Left cardiac atrium (tissue), 4 donors: ENCODE results near the gene ZBTB40. TPM values are rescaled to one million over a fixed set of nuclear protein-coding genes. Genes with fewer than 3 reads are reported as not detected.
A peak's percentile ranks its signal among the peaks of the same experiment; 100 is the strongest.

Experiments
- ATAC-seq, 2 donors: fragments of 200-7000 bp; cut with Tn5 transposase; one replicate each; pipeline ENCODE4 v1.9.1; 2020; ENCODE audit warnings: mild to moderate bottlenecking in 2 of 2, moderate library complexity in 2 of 2
- DNase-seq: peaks from one replicate; pipeline ENCODE4 v3.0.0-alpha.2; 2020
- intact Hi-C, 2 donors: fragments of 100-400 bp; cut with DNase I; formaldehyde crosslinking; loops; one replicate each; pipeline versions ENCODE4 v1.14.1 to v1.15.1; 2022 to 2023
- total RNA-seq, 2 donors: library from RNA; stranded (reverse); fragmentation: NEBNext Ultra II Directional; extraction: Animal tissue kit (Norgen Biotek cat#: 25700); gene quantifications; one replicate each; pipeline ENCODE4 v1.2.1, GENCODE V29; 2021
- donor health status: DM: no; HTN: yes; CAD: no.
- donor health status: DM: no; HTN: yes; CAD: no; lungs with severe emphysema.
- donor health status: DM: yes; HTN: yes; CAD: no.
- donor health status: Dilated cardiomyopathy.

Gene ZBTB40
- total RNA-seq, 2 donors from 2014 or later: 11.1 to 13.5 TPM

DNA sequence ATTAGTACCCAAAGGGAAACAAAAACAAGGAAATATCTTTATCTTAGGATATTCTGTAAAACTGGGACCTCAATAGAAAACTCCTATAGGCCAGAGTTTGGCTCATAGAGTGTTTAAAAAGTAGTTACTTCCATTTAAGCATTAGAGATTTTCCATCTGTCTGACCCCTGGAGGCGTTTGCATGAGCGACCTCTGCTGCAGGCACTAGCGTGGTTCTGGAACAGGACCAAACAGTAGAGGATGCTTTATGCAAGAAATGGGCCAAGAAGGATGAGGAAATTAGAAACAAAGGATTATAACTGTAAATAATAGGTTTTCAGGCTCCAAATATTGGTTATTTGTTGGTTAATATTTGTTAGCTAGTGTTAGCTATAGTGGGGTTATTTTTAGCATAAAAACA is 5.7 kb downstream of the ZBTB40 start:
- ATAC-seq (no peak), DNase-seq (no peak)
- intact Hi-C loops: no loop called here

DNA sequence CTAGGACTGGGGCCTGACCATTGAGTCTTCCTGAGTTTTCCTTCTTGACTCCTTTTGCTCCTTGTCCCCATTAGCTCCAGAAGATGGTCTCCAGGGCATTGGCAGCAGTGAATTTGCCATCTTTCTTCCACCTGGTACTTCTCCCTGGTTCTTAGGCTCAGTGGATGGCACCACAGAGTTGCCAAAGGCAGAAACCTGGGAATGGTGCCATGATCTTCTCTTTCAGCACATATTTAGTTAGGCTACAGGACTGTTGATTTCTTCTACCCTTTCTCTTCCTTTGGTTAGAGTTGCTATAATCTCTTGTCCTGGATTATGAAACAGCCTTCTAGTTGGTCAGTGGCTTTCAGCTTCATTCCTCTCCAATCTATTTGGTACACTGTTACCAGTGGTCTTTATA is 6.2 kb downstream of the ZBTB40 start:
- ATAC-seq: no peak
- DNase-seq: no peak
- intact Hi-C loops: no loop called here

DNA sequence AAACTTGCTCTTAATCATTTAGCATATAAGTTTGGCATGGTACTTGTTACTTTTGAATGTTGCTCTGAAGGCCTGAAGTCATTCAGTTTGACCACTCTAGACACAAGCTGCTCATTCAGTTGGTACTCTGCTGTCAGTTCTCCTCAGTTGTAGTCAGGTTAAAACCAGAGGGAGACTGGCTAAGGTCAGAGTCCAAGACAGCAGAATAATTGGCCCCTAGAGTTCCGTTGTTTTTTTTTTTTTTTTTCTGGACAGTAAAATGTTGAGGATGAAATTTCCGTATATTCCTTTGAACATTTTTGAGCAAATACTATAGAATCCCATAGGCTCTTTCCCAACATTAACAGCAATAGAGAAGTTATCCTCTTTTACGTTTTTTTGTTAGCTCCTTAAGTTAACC is 9.4 kb downstream of the ZBTB40 start:
- DNase-seq: no peak
- intact Hi-C loops: no loop called here
- ATAC-seq: no peak

DNA sequence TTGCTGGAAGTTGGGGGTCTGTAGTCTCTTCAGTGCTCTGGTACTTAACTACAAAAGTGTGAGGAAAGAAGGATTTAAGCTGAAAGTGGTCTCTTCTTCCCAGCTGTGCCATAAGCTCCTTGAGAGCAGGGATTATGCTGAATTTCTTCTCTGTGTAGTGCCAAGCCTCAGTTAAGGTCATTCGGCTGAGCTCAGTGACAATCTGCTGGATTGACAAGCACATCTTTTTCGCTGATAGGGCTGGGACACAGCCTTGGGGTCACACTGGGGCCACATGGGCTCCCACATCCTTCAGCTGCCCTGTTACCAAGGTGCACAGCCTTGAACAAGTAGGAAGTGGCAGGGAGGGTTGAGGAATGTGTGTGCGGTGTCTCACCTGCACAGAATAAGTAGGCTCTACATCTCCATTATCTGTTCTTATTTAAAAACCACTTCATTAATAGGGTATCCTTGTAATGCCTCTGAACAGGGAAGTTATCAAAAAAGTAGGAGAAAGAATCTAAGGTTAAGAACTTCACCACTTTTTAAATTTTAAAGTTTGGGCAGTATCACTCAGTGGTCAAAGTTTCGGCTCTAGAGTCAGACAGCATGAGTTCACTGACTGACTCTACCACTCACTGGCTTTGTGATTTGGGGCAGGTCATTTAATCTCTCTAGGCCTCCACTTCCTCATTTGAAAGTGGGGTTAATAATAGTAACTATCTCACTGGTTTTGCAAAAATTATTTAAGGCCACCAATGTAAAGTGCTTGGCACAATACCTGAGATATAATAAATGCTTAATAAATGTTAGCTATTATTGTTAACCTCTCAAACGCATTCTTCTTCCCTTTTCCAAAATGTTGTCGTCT is 10.3 kb downstream of the ZBTB40 start:
- ATAC-seq (no peak), DNase-seq (no peak)
- intact Hi-C loops: no loop called here

DNA sequence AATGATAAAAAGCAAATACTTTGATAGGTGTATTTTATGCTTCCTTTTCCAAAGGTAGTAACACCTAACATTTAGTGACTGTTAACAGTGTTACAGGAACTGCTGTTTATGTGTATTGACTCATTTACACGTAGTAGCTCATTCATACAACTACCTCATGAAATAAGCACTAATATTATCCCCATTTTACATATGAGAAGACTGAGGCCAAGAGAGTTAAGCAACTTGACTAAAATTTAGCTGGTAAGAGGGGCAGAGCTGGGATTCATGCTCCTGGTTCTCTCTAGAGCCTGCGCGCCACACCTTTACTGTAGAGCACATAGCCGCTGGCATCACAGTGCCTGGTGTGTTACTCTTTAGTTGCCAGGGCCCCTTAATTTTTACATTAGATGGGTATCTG is 11.3 kb downstream of the ZBTB40 start:
- DNase-seq: no peak
- intact Hi-C loops: no loop called here
- ATAC-seq: no peak

DNA sequence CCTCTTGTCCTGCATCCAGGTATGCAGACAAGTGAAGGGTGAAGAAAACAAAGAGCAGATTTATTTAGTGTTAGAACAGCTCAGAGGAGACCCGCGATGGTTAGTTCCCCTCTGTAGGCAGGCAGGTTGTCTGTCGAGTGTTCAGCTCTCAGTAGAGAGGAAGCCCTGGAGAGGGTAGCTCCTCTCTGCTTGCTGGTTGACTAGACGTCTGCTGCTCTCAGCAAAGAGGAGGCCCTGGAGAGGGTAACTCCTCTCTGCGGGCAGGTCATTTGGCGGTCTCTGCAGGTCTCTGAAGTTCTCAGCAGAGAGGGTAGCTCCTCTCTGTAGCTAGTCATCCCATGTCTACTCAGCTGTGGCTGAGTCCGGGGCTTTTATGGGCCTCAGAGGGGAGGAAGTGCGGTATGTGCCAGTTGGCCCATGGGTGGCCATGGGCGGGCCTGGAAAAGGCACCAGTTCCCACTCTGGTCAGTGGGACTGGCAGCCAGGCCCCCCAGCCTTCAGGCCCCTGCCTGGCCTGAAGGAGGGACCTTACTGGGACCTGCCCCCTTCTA is 13.4 kb downstream of the ZBTB40 start:
- DNase-seq: no peak
- intact Hi-C loops: no loop called here
- ATAC-seq: no peak

DNA sequence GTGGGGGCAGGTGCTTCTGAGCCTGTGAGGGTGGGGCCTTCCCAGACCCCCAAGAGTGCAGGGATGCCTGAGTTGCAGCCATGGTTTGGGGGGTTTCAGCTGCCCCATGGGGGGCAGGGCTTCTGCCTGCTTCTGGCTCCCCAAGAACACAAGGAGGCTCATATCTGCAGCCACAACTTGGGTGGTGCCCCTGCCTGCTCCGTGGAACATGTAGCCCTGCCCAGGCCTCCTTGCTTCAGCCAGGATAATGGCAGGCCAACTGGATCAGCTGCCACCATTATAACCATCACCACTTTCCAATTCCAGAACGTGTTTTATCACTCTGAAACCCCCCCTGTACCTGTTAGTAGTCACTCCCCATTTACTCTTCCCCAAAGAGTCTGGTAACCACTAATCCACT is 14.0 kb downstream of the ZBTB40 start:
- no peak for ATAC-seq

DNA sequence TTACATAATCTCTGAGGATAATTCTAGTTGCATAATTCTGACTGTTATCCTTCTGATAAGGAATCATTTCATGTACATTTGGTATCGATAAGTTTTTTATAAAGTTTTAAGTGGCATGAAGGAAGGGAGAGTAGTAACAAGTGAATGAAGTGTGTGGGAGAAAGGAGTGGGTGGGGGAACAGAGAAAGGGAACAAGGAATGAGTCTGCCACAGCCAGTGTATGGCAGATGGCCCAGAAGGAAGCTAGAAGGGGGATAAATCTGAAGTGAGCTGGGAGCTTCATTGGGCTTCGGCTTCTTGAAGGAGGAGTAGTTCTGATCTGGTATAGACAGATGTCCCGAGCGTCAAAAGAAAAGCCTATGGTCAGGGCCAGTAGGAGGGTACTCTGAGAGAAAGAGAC is 18.6 kb downstream of the ZBTB40 start:
- intact Hi-C loops: no loop called here
- ATAC-seq: no peak
- DNase-seq: no peak

More for the DNA sequence above, 14.0 kb downstream of the ZBTB40 start:
- intact Hi-C loops: no loop called here
- no peak for DNase-seq

DNA sequence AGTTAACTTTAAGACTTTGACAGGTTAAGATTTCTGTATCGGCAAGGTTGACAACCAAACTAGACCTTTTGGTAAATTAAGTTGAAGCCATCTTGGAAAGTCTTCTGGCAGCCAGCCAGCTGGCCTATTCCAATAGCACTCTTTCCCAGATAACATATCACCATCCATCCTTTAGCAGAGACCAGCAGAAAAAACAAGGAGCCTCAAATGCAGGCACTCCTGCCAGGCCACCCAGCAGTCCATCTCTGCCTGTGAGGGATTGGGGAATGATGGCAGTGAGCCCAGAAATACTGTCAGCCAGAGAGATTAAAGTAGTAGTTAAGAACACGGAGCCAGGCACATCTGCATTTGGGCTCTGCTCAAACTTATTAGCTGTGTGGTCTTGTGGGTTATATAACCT is 19.4 kb downstream of the ZBTB40 start:
- ATAC-seq (peak; percentile 71 to 84), DNase-seq (peak; percentile 54)
- intact Hi-C loops: no loop called here

DNA sequence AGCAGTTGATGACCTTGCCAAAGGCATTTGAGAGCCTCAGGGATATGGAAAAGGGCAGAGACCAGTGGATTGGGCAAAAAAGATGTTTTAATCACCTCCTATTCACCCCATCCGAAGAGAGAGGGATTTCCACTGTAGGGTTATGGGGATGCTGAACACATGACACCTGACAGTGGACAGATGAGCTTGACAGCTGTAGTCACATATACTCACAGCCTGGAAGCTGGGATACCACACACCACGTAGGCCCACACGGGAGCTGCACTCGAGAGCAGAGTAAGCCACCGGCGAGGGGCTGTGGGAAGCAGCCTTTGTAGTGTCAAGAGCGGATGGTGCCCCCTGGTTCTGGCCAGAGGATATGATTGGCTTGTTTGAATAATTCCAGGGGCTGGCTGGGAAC is 20.0 kb downstream of the ZBTB40 start:
- intact Hi-C loops: no loop called here
- ATAC-seq: peak; percentile 21 to 22
- no peak for DNase-seq

DNA sequence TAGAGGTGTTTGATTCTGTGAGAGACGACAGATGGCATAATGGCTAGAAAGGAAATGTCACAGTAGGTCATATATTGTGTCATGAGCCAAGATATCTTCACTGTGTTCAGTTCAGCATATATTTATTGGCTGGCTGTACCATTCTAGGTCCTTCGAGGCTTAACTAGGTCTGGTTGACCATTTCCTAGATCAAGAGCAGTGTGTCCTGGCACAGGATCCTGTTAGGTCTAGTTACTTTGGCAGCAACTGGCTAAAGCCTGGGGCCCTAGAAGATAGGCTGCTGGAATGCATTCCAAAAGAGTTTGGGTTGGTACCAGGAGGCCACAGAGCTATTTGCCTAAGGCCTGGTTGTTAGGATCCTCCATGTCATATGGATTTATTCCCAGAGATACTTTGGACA is 20.9 kb downstream of the ZBTB40 start:
- intact Hi-C loops: no loop called here
- DNase-seq: no peak
- ATAC-seq: peak in 1 of 2 donors; percentile 51

DNA sequence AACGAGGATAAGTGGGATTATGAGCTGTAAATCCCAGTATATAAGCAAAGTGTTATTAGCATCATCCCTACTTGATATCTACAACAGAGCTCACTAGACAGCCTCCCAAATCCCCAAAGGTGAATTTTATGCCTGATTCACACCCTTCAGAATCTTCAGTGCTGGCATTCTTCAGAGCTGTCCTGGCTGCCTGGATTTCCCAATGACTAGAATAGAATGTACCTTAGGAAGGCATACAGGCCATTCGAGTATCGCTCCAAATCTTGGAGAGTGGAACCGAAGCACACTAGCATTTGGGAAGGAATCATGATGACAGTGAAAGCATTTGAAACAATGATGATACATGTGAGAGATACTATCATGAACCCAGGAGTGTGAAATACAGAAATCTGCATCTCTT is 22.3 kb downstream of the ZBTB40 start:
- intact Hi-C loops: no loop called here
- DNase-seq (no peak), ATAC-seq (no peak)

DNA sequence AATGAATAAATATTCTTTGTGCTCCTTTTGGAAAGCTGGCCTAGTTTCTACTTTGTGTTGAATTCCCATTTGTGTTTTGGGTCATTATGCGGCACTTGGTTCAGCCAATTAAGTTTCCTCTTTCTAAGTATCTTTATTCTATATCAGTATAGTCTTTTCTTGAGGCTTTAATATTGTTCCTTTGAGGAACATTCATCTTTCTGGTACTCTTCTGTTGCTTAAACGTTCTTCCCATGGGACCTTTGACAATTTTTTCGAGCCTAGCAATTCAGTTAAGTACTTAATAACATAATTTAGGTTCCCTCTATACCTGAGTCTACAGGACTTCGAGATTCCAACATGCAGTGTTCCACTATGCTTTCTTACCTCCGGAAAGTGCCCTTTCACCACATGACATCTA is 24.9 kb downstream of the ZBTB40 start:
- intact Hi-C loops: no loop called here
- no peak for ATAC-seq
- DNase-seq: no peak

DNA sequence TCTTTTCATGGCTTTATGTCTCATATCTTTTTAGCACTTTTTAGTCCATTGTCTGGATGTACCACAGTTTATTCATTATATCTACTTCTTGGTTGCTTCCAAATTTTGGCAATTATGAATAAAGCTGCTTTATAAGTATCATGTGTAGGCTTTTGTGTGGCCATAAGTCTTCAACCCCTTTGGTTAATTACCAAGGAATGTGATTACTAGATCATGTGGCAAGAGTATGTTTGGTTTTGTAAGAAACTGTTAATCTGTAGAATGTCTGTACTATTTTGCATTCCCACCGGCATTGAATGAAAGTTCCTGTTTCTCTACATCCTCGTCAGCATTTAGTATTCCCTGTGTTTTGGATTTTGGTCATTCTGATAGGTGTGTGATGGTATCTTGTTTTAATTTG is 31.5 kb downstream of the ZBTB40 start:
- DNase-seq: no peak
- ATAC-seq: no peak
- intact Hi-C loops: no loop called here

DNA sequence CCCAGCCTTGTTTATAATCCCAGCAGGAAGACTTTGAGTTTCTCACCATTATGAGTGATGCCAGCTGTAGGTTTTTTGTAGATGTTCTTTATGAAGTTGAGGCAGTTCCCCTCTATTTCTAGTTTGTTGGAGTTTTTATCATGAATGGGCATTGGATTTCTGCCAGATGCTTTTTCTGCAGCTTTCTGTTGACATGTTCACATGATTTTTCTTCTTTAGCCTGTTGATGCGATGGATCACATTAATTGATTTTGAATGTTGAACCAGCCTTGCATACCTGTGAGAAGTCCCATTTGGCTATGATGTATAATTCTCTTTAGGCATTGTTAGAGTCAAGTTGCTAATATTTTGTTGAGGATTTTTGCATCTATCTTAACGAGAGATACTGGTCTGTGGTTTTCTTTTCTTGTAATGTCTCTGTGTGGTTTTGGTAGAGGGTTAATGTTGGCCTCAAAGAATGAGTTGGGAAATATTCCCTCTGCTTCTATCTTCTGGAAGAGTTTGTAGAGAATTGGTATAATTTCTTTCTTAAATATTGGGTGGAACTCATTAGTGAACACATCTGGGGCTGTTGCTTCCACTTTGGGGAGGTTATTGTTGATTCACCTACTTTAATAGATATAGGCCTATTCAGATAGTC is 33.2 kb downstream of the ZBTB40 start:
- no peak for ATAC-seq
- DNase-seq: no peak
- intact Hi-C loops: no loop called here

DNA sequence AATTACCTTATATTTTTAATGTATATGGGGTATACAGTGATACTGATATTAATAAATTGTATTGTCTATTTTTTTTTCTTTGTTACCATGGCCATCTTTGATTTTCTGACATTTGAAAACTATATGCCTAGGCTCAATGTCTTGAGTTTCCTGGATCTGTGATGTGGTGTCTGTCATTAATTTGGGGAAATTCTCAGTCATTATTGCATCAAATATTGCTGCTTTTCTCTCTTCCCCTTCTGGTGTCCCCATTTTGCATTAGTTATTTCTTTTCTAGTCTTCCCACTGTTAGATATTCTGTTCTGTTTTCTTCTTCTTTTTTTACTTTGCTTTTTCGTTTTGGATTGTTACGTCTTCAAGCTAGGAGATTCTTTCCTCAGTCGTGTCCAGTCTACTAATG is 33.8 kb downstream of the ZBTB40 start:
- ATAC-seq (no peak), DNase-seq (no peak)
- intact Hi-C loops: no loop called here

DNA sequence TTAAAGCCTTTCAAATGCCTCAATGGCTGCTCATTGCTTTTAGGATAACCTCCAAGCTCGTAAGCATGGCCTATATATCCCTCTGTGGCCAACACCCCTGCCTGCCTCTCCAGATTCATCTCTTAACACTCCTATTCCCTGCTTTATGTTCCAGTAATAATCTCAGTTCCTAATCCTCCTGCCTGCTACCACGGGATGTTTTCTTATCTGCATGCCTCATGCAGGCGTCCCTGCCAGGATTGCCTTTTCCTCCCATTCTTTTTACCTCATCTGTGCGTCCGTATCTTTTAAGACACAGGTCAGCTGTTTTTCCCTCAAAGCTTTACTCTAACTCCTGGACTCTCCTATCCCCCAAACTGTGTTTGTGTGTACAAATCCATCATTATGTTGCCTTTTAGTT is 36.1 kb downstream of the ZBTB40 start:
- no peak for DNase-seq
- peak; percentile 57 to 77 for ATAC-seq
- intact Hi-C loops: no loop called here

DNA sequence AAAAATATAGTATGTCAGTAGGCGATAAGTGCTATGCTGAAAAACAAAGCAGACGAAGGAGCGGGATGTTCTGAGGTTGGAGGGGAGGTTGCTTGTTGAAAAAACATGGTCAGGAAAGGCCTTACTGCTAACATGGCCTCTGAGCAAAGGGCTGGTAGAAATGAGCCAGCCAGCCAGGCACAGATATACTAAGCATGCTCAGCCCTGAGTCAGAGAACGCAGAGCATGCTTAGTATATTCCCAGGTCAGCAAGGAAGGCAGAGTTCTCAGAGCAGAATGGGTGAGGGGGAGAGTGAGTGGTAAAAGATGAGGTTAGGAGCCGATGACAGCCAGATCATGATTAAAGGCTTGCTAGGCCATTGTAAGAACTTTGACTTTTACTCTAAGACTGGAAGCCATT is 36.7 kb downstream of the ZBTB40 start:
- intact Hi-C loops: no loop called here
- DNase-seq: no peak
- ATAC-seq: peak in 1 of 2 donors; percentile 87

DNA sequence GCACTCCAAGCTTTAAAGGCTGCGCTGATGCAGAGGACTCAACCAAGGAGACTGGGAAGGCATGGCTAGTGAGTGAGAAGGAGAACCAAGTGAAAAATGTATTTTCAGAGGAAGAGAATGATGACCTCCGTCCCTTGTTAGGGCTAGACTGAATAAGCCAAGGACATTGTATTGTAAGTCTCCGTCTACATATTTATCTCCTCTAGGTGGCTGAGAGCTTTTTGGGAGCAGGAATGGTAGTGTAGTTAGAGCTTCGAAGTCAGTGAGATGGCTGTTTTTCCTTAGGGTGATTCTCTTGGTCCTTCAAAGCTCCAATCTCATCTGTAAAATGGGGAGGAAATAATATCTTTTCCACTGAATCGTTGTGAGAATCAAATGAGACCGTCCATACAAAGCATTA is 37.6 kb downstream of the ZBTB40 start:
- ATAC-seq (no peak), DNase-seq (no peak)
- intact Hi-C loops: no loop called here

DNA sequence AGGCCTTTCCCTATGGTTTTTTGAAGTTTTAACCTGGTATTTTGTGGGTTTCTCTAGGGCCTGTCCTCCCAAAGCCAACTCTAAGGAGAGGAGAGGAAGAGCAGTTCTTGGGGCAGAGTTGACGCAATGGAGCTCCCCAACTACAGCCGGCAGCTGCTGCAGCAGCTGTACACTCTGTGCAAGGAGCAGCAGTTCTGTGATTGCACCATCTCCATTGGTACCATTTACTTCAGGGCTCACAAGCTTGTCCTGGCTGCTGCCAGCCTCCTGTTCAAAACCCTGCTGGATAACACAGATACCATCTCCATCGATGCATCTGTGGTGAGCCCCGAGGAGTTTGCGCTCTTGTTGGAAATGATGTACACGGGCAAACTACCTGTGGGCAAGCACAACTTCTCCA is 38.2 kb downstream of the ZBTB40 start:
- intact Hi-C loops: no loop called here
- DNase-seq (no peak), ATAC-seq (no peak)

DNA sequence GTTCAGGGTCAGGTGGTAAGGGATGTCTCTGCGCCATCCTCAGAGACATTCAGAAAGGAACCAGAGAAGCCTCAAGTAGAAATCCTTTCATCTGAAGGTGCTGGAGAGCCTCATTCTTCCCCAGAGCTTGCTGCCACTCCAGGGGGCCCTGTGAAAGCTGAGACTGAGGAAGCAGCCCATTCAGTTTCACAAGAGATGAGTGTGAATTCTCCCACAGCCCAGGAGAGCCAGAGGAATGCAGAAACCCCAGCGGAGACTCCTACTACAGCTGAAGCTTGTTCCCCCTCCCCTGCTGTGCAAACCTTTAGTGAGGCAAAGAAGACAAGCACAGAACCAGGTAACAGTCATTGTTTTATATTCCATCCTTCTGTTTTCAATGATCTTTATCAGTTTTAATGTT is 38.7 kb downstream of the ZBTB40 start:
- intact Hi-C loops: no loop called here
- no peak for DNase-seq
- ATAC-seq: no peak
